AG09319 (cell line): ENCODE data around the gene RRAGD.

ENCODE experiments used
- DNase-seq: peaks from one replicate; pipeline ENCODE4 v3.0.0-alpha.2; 2010; ENCODE audit warnings: low read depth; ENCODE audit errors: extremely low read depth
- CTCF ChIP-seq: IDR thresholded peaks from 2 replicates; pipeline ENCODE4 v1.5.1; 2011; ENCODE audit warnings: low read depth, mild to moderate bottlenecking, inconsistent platforms, low read length, moderate library complexity

Gene RRAGD

GRCh38 chr6:89352278-89353117, 59.6 kb downstream of the RRAGD start, which contains the start of gene UBE2J1:
UBE2J1 (minus strand) TSS chr6:89352722; CDS start chr6:89352569, 153 bp downstream.
- TF ChIP-seq CTCF = no peak
- DNase-seq = peak; percentile 91

- no peak for TF ChIP-seq CTCF
- DNase-seq = no peak
Measured at GRCh38 chr6:89351671-89352277, 60.3 kb downstream of the RRAGD start.

GRCh38 chr6:89350281-89350966, 61.6 kb downstream of the RRAGD start:
- TF ChIP-seq CTCF = no peak
- no peak for DNase-seq

- DNase-seq = no peak
- TF ChIP-seq CTCF = no peak
Measured at GRCh38 chr6:89348372-89348771, 63.7 kb downstream of the RRAGD start.

GRCh38 chr6:89347825-89348224, 64.2 kb downstream of the RRAGD start:
- TF ChIP-seq CTCF = no peak
- DNase-seq = no peak

- no peak for DNase-seq
- TF ChIP-seq CTCF = no peak
Measured at GRCh38 chr6:89346433-89346832, 65.6 kb downstream of the RRAGD start.

GRCh38 chr6:89339565-89339964, 72.5 kb downstream of the RRAGD start:
- DNase-seq = no peak
- TF ChIP-seq CTCF = no peak
